ENCODE results near the gene GPAT3.
"Not testable (repeated sequence)": the region's sequence is repeated elsewhere in the genome, so short reads cannot be mapped to it uniquely, and the experiment has no call there.

The GPAT3 gene

GRCh38 chr4:83603129-83603528 is 67.2 kb downstream of the GPAT3 start:
- ATAC-seq (ENCODE audit: low read depth): no peak
- H3K4me3 Mint-ChIP-seq: no peak overlapping the region
- H3K9me3 Mint-ChIP-seq: no peaks in the 10 kb centered on the region
- H3K36me3 Mint-ChIP-seq: no peaks in the 10 kb centered on the region
- DNase-seq (ENCODE audit: low spot score in 2 of 2): no peak
- no peak overlapping the region for H3K27ac Mint-ChIP-seq
- H3K4me1 Mint-ChIP-seq: no peaks in the 10 kb centered on the region
- no peaks in the 10 kb centered on the region for H3K27me3 Mint-ChIP-seq

GRCh38 chr4:83604321-83604720 is 68.4 kb downstream of the GPAT3 start:
- Mint-ChIP-seq H3K36me3 (no peaks in the 10 kb centered on the region), H3K4me1 (no peaks in the 10 kb centered on the region), H3K4me3 (no peak overlapping the region), H3K9me3 (no peaks in the 10 kb centered on the region), H3K27ac (no peak overlapping the region), H3K27me3 (no peaks in the 10 kb centered on the region)
- DNase-seq (ENCODE audit: low spot score in 2 of 2) (no peak), ATAC-seq (ENCODE audit: low read depth) (no peak)

- no peak for ATAC-seq (ENCODE audit: low read depth)
- H3K27ac Mint-ChIP-seq: no peak overlapping the region
- H3K4me1 Mint-ChIP-seq: no peaks in the 10 kb centered on the region
- no peak for DNase-seq (ENCODE audit: low spot score in 2 of 2)
- no peak overlapping the region for H3K4me3 Mint-ChIP-seq
- no peaks in the 10 kb centered on the region for H3K27me3 Mint-ChIP-seq
- H3K36me3 Mint-ChIP-seq: no peaks in the 10 kb centered on the region
- H3K9me3 Mint-ChIP-seq: no peaks in the 10 kb centered on the region
Observed at GRCh38 chr4:83605210-83605609, 69.3 kb downstream of the GPAT3 start.

GRCh38 chr4:83605744-83606172 is 69.8 kb downstream of the GPAT3 start:
- H3K4me1 Mint-ChIP-seq: no peaks in the 10 kb centered on the region
- DNase-seq (ENCODE audit: low spot score in 2 of 2): no peak

GRCh38 chr4:83606460-83606859 is 70.6 kb downstream of the GPAT3 start:
- Mint-ChIP-seq H3K4me3 (no peak overlapping the region), H3K9me3 (peaks cover 2% of the 10 kb centered on the region), H3K27me3 (no peaks in the 10 kb centered on the region), H3K4me1 (no peaks in the 10 kb centered on the region), H3K36me3 (peaks cover under 1% of the 10 kb centered on the region), H3K27ac (no peak overlapping the region)
- no peak for ATAC-seq (ENCODE audit: low read depth)
- DNase-seq (ENCODE audit: low spot score in 2 of 2): no peak

More at GRCh38 chr4:83605744-83606172, 69.8 kb downstream of the GPAT3 start:
- ATAC-seq (ENCODE audit: low read depth): no peak
- no peak overlapping the region for H3K27ac Mint-ChIP-seq
- H3K36me3 Mint-ChIP-seq: no peaks in the 10 kb centered on the region
- no peaks in the 10 kb centered on the region for H3K9me3 Mint-ChIP-seq
- no peak overlapping the region for H3K4me3 Mint-ChIP-seq
- H3K27me3 Mint-ChIP-seq: no peaks in the 10 kb centered on the region

- Mint-ChIP-seq H3K36me3 (peaks cover 2% of the 10 kb centered on the region), H3K4me3 (no peak overlapping the region), H3K27ac (no peak overlapping the region), H3K27me3 (no peaks in the 10 kb centered on the region), H3K4me1 (no peaks in the 10 kb centered on the region), H3K9me3 (peaks cover 5% of the 10 kb centered on the region)
- no peak for ATAC-seq (ENCODE audit: low read depth)
- DNase-seq (ENCODE audit: low spot score in 2 of 2): no peak
Observed at GRCh38 chr4:83606898-83607297, 71.0 kb downstream of the GPAT3 start.

GRCh38 chr4:83609365-83609764 is 73.5 kb downstream of the GPAT3 start:
- peaks cover 15% of the 10 kb centered on the region for H3K9me3 Mint-ChIP-seq
- DNase-seq (ENCODE audit: low spot score in 2 of 2): no peak
- peaks cover 3% of the 10 kb centered on the region for H3K27me3 Mint-ChIP-seq
- no peak for ATAC-seq (ENCODE audit: low read depth)
- no peak overlapping the region for H3K4me3 Mint-ChIP-seq
- peaks cover 8% of the 10 kb centered on the region for H3K36me3 Mint-ChIP-seq
- no peaks in the 10 kb centered on the region for H3K4me1 Mint-ChIP-seq
- H3K27ac Mint-ChIP-seq: no peak overlapping the region

GRCh38 chr4:83610729-83611128 is 74.8 kb downstream of the GPAT3 start:
- Mint-ChIP-seq H3K27ac (no peak overlapping the region), H3K9me3 (peaks cover 18% of the 10 kb centered on the region), H3K4me3 (no peak overlapping the region), H3K27me3 (peaks cover 3% of the 10 kb centered on the region), H3K4me1 (no peaks in the 10 kb centered on the region), H3K36me3 (peaks cover 11% of the 10 kb centered on the region)
- DNase-seq (ENCODE audit: low spot score in 2 of 2) (no peak), ATAC-seq (ENCODE audit: low read depth) (no peak)

GRCh38 chr4:83613023-83613422 is 77.1 kb downstream of the GPAT3 start:
- peaks cover 18% of the 10 kb centered on the region for H3K9me3 Mint-ChIP-seq
- no peaks in the 10 kb centered on the region for H3K4me1 Mint-ChIP-seq
- ATAC-seq (ENCODE audit: low read depth): no peak
- peaks cover 3% of the 10 kb centered on the region for H3K27me3 Mint-ChIP-seq
- DNase-seq (ENCODE audit: low spot score in 2 of 2): no peak
- H3K4me3 Mint-ChIP-seq: no peak overlapping the region
- H3K27ac Mint-ChIP-seq: no peak overlapping the region
- H3K36me3 Mint-ChIP-seq: peaks cover 11% of the 10 kb centered on the region

- ATAC-seq (ENCODE audit: low read depth) (no peak), DNase-seq (ENCODE audit: low spot score in 2 of 2) (no peak)
- no peak overlapping the region for H3K4me3 Mint-ChIP-seq
- H3K9me3 Mint-ChIP-seq: peaks cover 18% of the 10 kb centered on the region
- H3K4me1 Mint-ChIP-seq: no peaks in the 10 kb centered on the region
- H3K36me3 Mint-ChIP-seq: peaks cover 11% of the 10 kb centered on the region
- H3K27ac Mint-ChIP-seq: no peak overlapping the region
- H3K27me3 Mint-ChIP-seq: peaks cover 3% of the 10 kb centered on the region
Observed at GRCh38 chr4:83613994-83614393, 78.1 kb downstream of the GPAT3 start.

GRCh38 chr4:83616252-83616651 is 80.3 kb downstream of the GPAT3 start:
- Mint-ChIP-seq H3K9me3 (peaks cover 20% of the 10 kb centered on the region), H3K4me3 (no peak overlapping the region), H3K4me1 (no peaks in the 10 kb centered on the region), H3K36me3 (peaks cover 15% of the 10 kb centered on the region), H3K27me3 (peaks cover 19% of the 10 kb centered on the region), H3K27ac (no peak overlapping the region)
- DNase-seq (ENCODE audit: low spot score in 2 of 2) (no peak), ATAC-seq (ENCODE audit: low read depth) (no peak)

GRCh38 chr4:83617371-83618035 is 81.6 kb downstream of the GPAT3 start:
- H3K4me1 Mint-ChIP-seq: no peaks in the 10 kb centered on the region
- peaks cover 17% of the 10 kb centered on the region for H3K36me3 Mint-ChIP-seq

GRCh38 chr4:83618431-83618830 is 82.5 kb downstream of the GPAT3 start:
- DNase-seq (ENCODE audit: low spot score in 2 of 2) (no peak), ATAC-seq (ENCODE audit: low read depth) (no peak)
- Mint-ChIP-seq H3K4me3 (no peak overlapping the region), H3K36me3 (peaks cover 15% of the 10 kb centered on the region), H3K27me3 (peaks cover 21% of the 10 kb centered on the region), H3K27ac (no peak overlapping the region), H3K9me3 (peaks cover 15% of the 10 kb centered on the region), H3K4me1 (no peaks in the 10 kb centered on the region)

More at GRCh38 chr4:83617371-83618035, 81.6 kb downstream of the GPAT3 start:
- DNase-seq (ENCODE audit: low spot score in 2 of 2) (no peak), ATAC-seq (ENCODE audit: low read depth) (no peak)
- no peak overlapping the region for H3K4me3 Mint-ChIP-seq
- no peak overlapping the region for H3K27ac Mint-ChIP-seq
- peaks cover 21% of the 10 kb centered on the region for H3K9me3 Mint-ChIP-seq
- H3K27me3 Mint-ChIP-seq: peaks cover 21% of the 10 kb centered on the region

GRCh38 chr4:83618991-83619645 is 83.2 kb downstream of the GPAT3 start:
- DNase-seq (ENCODE audit: low spot score in 2 of 2) (no peak), ATAC-seq (ENCODE audit: low read depth) (no peak)
- Mint-ChIP-seq H3K9me3 (peaks cover 13% of the 10 kb centered on the region), H3K36me3 (peaks cover 13% of the 10 kb centered on the region), H3K27ac (no peak overlapping the region), H3K27me3 (peaks cover 18% of the 10 kb centered on the region), H3K4me3 (no peak overlapping the region), H3K4me1 (no peaks in the 10 kb centered on the region)

- H3K27ac Mint-ChIP-seq; DNase-seq (ENCODE audit: low spot score in 2 of 2); ATAC-seq (ENCODE audit: low read depth); H3K4me3 Mint-ChIP-seq; H3K4me1 Mint-ChIP-seq; H3K36me3 Mint-ChIP-seq; H3K9me3 Mint-ChIP-seq: not testable (repeated sequence)
- H3K27me3 Mint-ChIP-seq: peaks cover 24% of the 10 kb centered on the region
Observed at GRCh38 chr4:83622127-83622526, 86.2 kb downstream of the GPAT3 start.

Data from memory B cell (primary cell).